H9 (cell line): Measurements from ENCODE around the gene NCBP3. TPM values are rescaled to one million over a fixed set of nuclear protein-coding genes. Genes with fewer than 3 reads are reported as not detected.

Source experiments
- DNase-seq: peaks from one replicate; pipeline ENCODE4 v3.0.0-alpha.2; 2017
- H2AFZ ChIP-seq: one replicate; pipeline ENCODE4 v1.6.1; 2013; ENCODE audit warnings: mild to moderate bottlenecking, low read length, control low read depth, moderate library complexity
- H2AK5ac ChIP-seq: 2 replicates; pipeline ENCODE4 v1.6.1; 2013; ENCODE audit warnings: low read length, control low read depth, mixed read lengths; ENCODE audit not compliant: insufficient read length
- H2BK120ac ChIP-seq: one replicate; pipeline ENCODE4 v1.6.1; 2013; ENCODE audit warnings: low read depth, mild to moderate bottlenecking, low read length, control low read depth, inconsistent platforms; ENCODE audit not compliant: poor library complexity, severe bottlenecking
- H2BK12ac ChIP-seq: 2 replicates; pipeline ENCODE4 v1.6.1; 2013; ENCODE audit warnings: low read length, control low read depth, mixed read lengths, low read depth; ENCODE audit not compliant: insufficient read length
- H2BK15ac ChIP-seq: 2 replicates; pipeline ENCODE4 v1.6.1; 2013; ENCODE audit warnings: low read depth, low read length, control low read depth
- H2BK20ac ChIP-seq: one replicate; pipeline ENCODE4 v1.6.1; 2013; ENCODE audit warnings: low read depth, mild to moderate bottlenecking, low read length, control low read depth, inconsistent platforms; ENCODE audit not compliant: poor library complexity, severe bottlenecking
- H2BK5ac ChIP-seq: 2 replicates; pipeline ENCODE4 v1.6.1; 2013; ENCODE audit warnings: low read length, control low read depth, mixed read lengths; ENCODE audit not compliant: insufficient read length
- H3K14ac ChIP-seq: 2 replicates; pipeline ENCODE4 v1.6.1; 2013; ENCODE audit warnings: low read length, control low read depth; ENCODE audit not compliant: insufficient read depth
- H3K18ac ChIP-seq: 2 replicates; pipeline ENCODE4 v1.6.1; 2013; ENCODE audit warnings: low read depth, mild to moderate bottlenecking, mixed read lengths, low read length, control low read depth; ENCODE audit not compliant: insufficient read length
- H3K23ac ChIP-seq: 2 replicates; pipeline ENCODE4 v1.6.1; 2013; ENCODE audit warnings: low read length, control low read depth, mixed read lengths, low read depth; ENCODE audit not compliant: insufficient read length
- H3K23me2 ChIP-seq: 2 replicates; pipeline ENCODE4 v1.6.1; 2013; ENCODE audit warnings: low read depth, mild to moderate bottlenecking, mixed read lengths, low read length, control low read depth; ENCODE audit not compliant: insufficient read length, poor library complexity, severe bottlenecking
- H3K27ac ChIP-seq: 2 replicates; pipeline ENCODE4 v1.5.1; 2013; ENCODE audit warnings: low read length, control low read depth, mixed read lengths, low read depth; ENCODE audit not compliant: insufficient read length
- H3K27me3 ChIP-seq: 2 replicates; pipeline ENCODE4 v1.6.1; 2013; ENCODE audit warnings: low read length, control low read depth, inconsistent platforms; ENCODE audit not compliant: insufficient read depth
- H3K4ac ChIP-seq: 2 replicates; pipeline ENCODE4 v1.6.1; 2013; ENCODE audit warnings: low read depth, mild to moderate bottlenecking, control low read depth, inconsistent platforms, low read length, moderate library complexity
- H3K4me1 ChIP-seq: 2 replicates; pipeline ENCODE4 v1.6.1; 2013; ENCODE audit warnings: low read length, control low read depth, inconsistent platforms; ENCODE audit not compliant: insufficient read depth
- H3K4me2 ChIP-seq: 2 replicates; pipeline ENCODE4 v1.6.1; 2013; ENCODE audit warnings: low read length, control low read depth, mixed read lengths; ENCODE audit not compliant: insufficient read length, insufficient read depth
- H3K56ac ChIP-seq: 2 replicates; pipeline ENCODE4 v1.6.1; 2013; ENCODE audit warnings: low read depth, mild to moderate bottlenecking, mixed read lengths, low read length, control low read depth; ENCODE audit not compliant: insufficient read length
- H3K79me1 ChIP-seq: 2 replicates; pipeline ENCODE4 v1.6.1; 2013; ENCODE audit warnings: low read depth, mild to moderate bottlenecking, moderate library complexity, low read length, control low read depth, inconsistent platforms; ENCODE audit not compliant: insufficient read depth, poor library complexity, severe bottlenecking
- H3K79me2 ChIP-seq: 2 replicates; pipeline ENCODE4 v1.6.1; 2013; ENCODE audit warnings: low read length, control low read depth, inconsistent platforms; ENCODE audit not compliant: insufficient read depth
- H3K9ac ChIP-seq: 2 replicates; pipeline ENCODE4 v1.6.1; 2013; ENCODE audit warnings: low read length, control low read depth, mixed read lengths; ENCODE audit not compliant: insufficient read length; ENCODE audit errors: extremely low read depth
- H3K9me3 ChIP-seq: one replicate; pipeline ENCODE4 v1.6.1; 2013; ENCODE audit warnings: low read depth, low read length, inconsistent platforms; ENCODE audit not compliant: control insufficient read depth
- H3T11ph ChIP-seq: one replicate; pipeline ENCODE4 v1.6.1; 2013; ENCODE audit warnings: mild to moderate bottlenecking, low read length, control low read depth, inconsistent platforms
- H4K20me1 ChIP-seq: one replicate; pipeline ENCODE4 v1.6.1; 2013; ENCODE audit not compliant: control insufficient read depth, insufficient read length, insufficient read depth
- H4K5ac ChIP-seq: 2 replicates; pipeline ENCODE4 v1.6.1; 2013; ENCODE audit warnings: low read depth, mild to moderate bottlenecking, mixed read lengths, low read length, control low read depth; ENCODE audit not compliant: insufficient read length
- H4K8ac ChIP-seq: replicated peaks from 2 replicates; pipeline ENCODE4 v1.6.1; 2013; ENCODE audit warnings: low read length, control low read depth, mixed read lengths, low read depth; ENCODE audit not compliant: insufficient read length
- H4K91ac ChIP-seq: 2 replicates; pipeline ENCODE4 v1.6.1; 2013; ENCODE audit warnings: low read depth, mild to moderate bottlenecking, moderate library complexity, mixed read lengths, low read length, control low read depth; ENCODE audit not compliant: insufficient read length
- H3K27ac Mint-ChIP-seq, 3 experiments: 2 replicates in 2 of 3; 3 replicates in 1 of 3; pipeline ENCODE4 v1.8.0; 2020 to 2021; ENCODE audit warnings: mixed read lengths in 3 of 3, mild to moderate bottlenecking in 1 of 3, moderate library complexity in 1 of 3
- H3K27me3 Mint-ChIP-seq: 2 replicates; pipeline ENCODE4 v1.8.0; 2021; ENCODE audit warnings: low read depth, mild to moderate bottlenecking, moderate library complexity, mixed read lengths
- H3K36me3 Mint-ChIP-seq, 3 experiments: 2 replicates in 2 of 3; 3 replicates in 1 of 3; pipeline ENCODE4 v1.8.0; 2020 to 2021; ENCODE audit warnings: low read depth in 3 of 3, mixed read lengths in 3 of 3; ENCODE audit not compliant: insufficient read depth in 1 of 3
- H3K4me1 Mint-ChIP-seq, 2 experiments: 2 replicates each; pipeline ENCODE4 v1.8.0; 2020; ENCODE audit warnings: mixed read lengths in 2 of 2
- H3K4me3 Mint-ChIP-seq, 2 experiments: 2 replicates in 1 of 2; 3 replicates in 1 of 2; pipeline ENCODE4 v1.8.0; 2020 to 2021; ENCODE audit warnings: mild to moderate bottlenecking in 2 of 2, mixed read lengths in 2 of 2, moderate library complexity in 1 of 2
- H3K9me3 Mint-ChIP-seq, 2 experiments: 2 replicates in 1 of 2; 3 replicates in 1 of 2; pipeline ENCODE4 v1.8.0; 2020; ENCODE audit warnings: mild to moderate bottlenecking in 2 of 2, mixed read lengths in 2 of 2, moderate library complexity in 1 of 2
- WGBS: extraction: QIAGEN DNeasy Blood & Tissue Kit; methylation state at CpG from one replicate; pipeline ENCODE4 v1.1.7; 2013; ENCODE audit warnings: missing lambda C conversion rate, low lambda C conversion rate, mixed read lengths; ENCODE audit not compliant: insufficient read length; ENCODE audit errors: extremely low coverage; 5-methylcytosine and 5-hydroxymethylcytosine counted together
- total RNA-seq: library from RNA; stranded (reverse); gene quantifications from 2 replicates; pipeline ENCODE4 v1.2.1, GENCODE V29; 2021
- TF ChIP-seq, protein P1 (sequence below): fragments of 200-600 bp; sonication (generic); conservative IDR thresholded peaks from 3 replicates; pipeline ENCODE4 v1.8.0; 2021; ENCODE audit warnings: antibody characterized with exemption, mild to moderate bottlenecking

Gene NCBP3
- total RNA-seq, 1 experiment from 2014 or later: 45.7 TPM

DNA sequence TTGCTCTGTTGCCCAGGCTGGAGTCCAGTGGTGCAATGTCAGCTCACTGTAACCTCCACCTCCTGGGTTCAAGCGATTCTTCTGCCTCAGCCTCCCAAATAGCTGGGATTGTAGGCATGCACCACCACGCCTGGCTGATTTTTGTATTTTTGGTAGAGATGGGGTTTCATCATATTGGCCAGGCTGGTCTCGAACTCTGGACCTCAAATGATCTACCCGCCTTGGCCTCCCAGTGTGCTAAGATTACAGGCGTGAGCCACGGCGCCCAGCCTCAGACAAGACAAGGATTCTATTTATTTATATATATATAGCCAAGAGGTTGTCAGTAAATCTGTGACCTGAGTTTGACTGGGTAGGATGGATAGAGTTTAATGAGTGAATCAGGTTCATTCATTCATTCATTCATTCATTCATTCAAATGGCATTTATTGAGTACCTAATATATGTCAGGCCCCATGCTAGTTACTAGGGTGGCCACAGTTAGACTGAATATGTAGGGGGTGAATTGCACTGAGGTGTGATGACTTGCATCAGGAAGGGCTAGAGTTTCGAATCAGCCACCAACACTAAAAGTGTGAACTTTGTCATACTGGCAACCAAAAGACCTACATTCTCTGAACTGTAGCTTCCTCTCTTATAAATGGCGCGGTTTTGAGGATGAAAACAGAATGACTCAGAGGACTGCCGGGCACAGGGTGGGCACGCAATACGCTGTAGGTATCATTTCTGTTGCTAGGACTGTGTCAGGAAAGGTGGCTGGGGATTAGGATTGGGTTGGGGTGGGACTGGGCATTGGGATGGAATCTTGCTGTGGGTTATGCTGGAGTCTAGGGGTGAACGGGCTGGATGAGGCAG, 82.9 kb downstream of the NCBP3 start:
- no peak overlapping the region for H3K4ac ChIP-seq
- H2AK5ac ChIP-seq: no peak overlapping the region
- Mint-ChIP-seq H3K4me3 (no peak overlapping the region), H3K36me3 (peaks cover 0 to 13% (median 13%) of the 10 kb centered on the region in 3 experiments; a peak in 5 of 7 replicates), H3K27ac (peak overlapping the region in 1 of 3 experiments; percentile 34; a peak in 2 of 7 replicates), H3K27me3 (peaks cover 3% of the 10 kb centered on the region; the same call in 1 of the 2 replicates), H3K4me1 (no peaks in the 10 kb centered on the region), H3K9me3 (peaks cover 11 to 12% of the 10 kb centered on the region in 2 experiments; a peak in 4 of 5 replicates)
- H2BK120ac ChIP-seq: no peak overlapping the region
- TF ChIP-seq, protein P1, sequence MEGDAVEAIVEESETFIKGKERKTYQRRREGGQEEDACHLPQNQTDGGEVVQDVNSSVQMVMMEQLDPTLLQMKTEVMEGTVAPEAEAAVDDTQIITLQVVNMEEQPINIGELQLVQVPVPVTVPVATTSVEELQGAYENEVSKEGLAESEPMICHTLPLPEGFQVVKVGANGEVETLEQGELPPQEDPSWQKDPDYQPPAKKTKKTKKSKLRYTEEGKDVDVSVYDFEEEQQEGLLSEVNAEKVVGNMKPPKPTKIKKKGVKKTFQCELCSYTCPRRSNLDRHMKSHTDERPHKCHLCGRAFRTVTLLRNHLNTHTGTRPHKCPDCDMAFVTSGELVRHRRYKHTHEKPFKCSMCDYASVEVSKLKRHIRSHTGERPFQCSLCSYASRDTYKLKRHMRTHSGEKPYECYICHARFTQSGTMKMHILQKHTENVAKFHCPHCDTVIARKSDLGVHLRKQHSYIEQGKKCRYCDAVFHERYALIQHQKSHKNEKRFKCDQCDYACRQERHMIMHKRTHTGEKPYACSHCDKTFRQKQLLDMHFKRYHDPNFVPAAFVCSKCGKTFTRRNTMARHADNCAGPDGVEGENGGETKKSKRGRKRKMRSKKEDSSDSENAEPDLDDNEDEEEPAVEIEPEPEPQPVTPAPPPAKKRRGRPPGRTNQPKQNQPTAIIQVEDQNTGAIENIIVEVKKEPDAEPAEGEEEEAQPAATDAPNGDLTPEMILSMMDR: no peak
- DNase-seq: no peak
- H2AFZ ChIP-seq: no peak overlapping the region
- H2BK20ac ChIP-seq: no peak overlapping the region
- H3K4me1 ChIP-seq: no peaks in the 10 kb centered on the region
- H3K27ac ChIP-seq: no peak overlapping the region
- no peak overlapping the region for H2BK12ac ChIP-seq
- no peak overlapping the region for H4K8ac ChIP-seq
- H3K56ac ChIP-seq: peak overlapping the region; percentile 26
- no CpG with 5 or more reads among the region's 14 CpGs for WGBS
- H2BK5ac ChIP-seq: no peak overlapping the region
- H3K79me2 ChIP-seq: no peaks in the 10 kb centered on the region
- no peak overlapping the region; the same call in 1 of the 2 replicates for H3K14ac ChIP-seq
- H3K9me3 ChIP-seq: no peaks in the 10 kb centered on the region
- H4K5ac ChIP-seq: no peak overlapping the region
- H3K18ac ChIP-seq: no peak overlapping the region
- no peak overlapping the region for H3K4me2 ChIP-seq
- H4K91ac ChIP-seq: no peak overlapping the region
- no peaks in the 10 kb centered on the region for H4K20me1 ChIP-seq
- no peak overlapping the region for H3T11ph ChIP-seq
- no peak overlapping the region for H3K9ac ChIP-seq
- no peaks in the 10 kb centered on the region for H3K27me3 ChIP-seq
- no peaks in the 10 kb centered on the region for H3K79me1 ChIP-seq
- H3K23me2 ChIP-seq: no peaks in the 10 kb centered on the region
- no peak overlapping the region for H3K23ac ChIP-seq
- H2BK15ac ChIP-seq: no peak overlapping the region
